Calu3 (cell line): ENCODE data around the gene PCNA. TPM values are rescaled to one million over a fixed set of nuclear protein-coding genes. Genes with fewer than 3 reads are reported as not detected.

Experiments used
- BruUV-seq: library from RNA; stranded (reverse); fragments of 400-500 nt; replicated peaks from 2 replicates; lab custom pipeline; 2021; lab: Mats Ljungman, UMichigan
- CTCF ChIA-PET: fragments of 300-600 bp; sonication (Branson Sonifier 250); formaldehyde crosslinking; loops from one replicate; lab custom pipeline; 2022; ENCODE audit warnings: antibody characterized with exemption; lab: Charles Lee
- DNase-seq: peaks from one replicate; pipeline ENCODE4 v3.0.0; 2022
- H3K27ac Mint-ChIP-seq: one replicate; pipeline ENCODE4 v1.8.0; 2022; ENCODE audit warnings: mixed read lengths; ENCODE audit not compliant: unreplicated experiment
- H3K27me3 Mint-ChIP-seq: one replicate; pipeline ENCODE4 v1.8.0; 2022; ENCODE audit warnings: mixed read lengths; ENCODE audit not compliant: unreplicated experiment
- H3K36me3 Mint-ChIP-seq: one replicate; pipeline ENCODE4 v1.8.0; 2022; ENCODE audit warnings: mild to moderate bottlenecking, moderate library complexity, mixed read lengths; ENCODE audit not compliant: insufficient read depth, unreplicated experiment
- H3K4me1 Mint-ChIP-seq: one replicate; pipeline ENCODE4 v1.8.0; 2022; ENCODE audit warnings: mild to moderate bottlenecking, low read depth, mixed read lengths; ENCODE audit not compliant: unreplicated experiment
- H3K4me3 Mint-ChIP-seq: one replicate; pipeline ENCODE4 v1.8.0; 2022; ENCODE audit warnings: mild to moderate bottlenecking, low read depth, moderate library complexity, mixed read lengths; ENCODE audit not compliant: unreplicated experiment
- H3K9me3 Mint-ChIP-seq: one replicate; pipeline ENCODE4 v1.8.0; 2022; ENCODE audit warnings: low read depth, mixed read lengths; ENCODE audit not compliant: unreplicated experiment
- CTCF ChIP-seq: fragments of 200-600 bp; IDR thresholded peaks from one replicate; pipeline ENCODE4 v1.8.0; 2022; ENCODE audit warnings: antibody characterized with exemption; ENCODE audit not compliant: unreplicated experiment
- intact Hi-C: fragments of 100-400 bp; cut with micrococcal nuclease; formaldehyde crosslinking; loops from one replicate; pipeline ENCODE4 v1.10.0; 2022; ENCODE audit not compliant: unreplicated experiment
- total RNA-seq: library from RNA; stranded (reverse); gene quantifications from 2 replicates; pipeline ENCODE4 v1.2.3, GENCODE V29; 2022

The PCNA gene
- total RNA-seq, 1 experiment from 2014 or later: 116 TPM

- intact Hi-C loops: no loop called here
- Mint-ChIP-seq H3K4me1 (peaks cover 10% of the 10 kb centered on the region), H3K4me3 (no peak overlapping the region), H3K36me3 (peaks cover 6% of the 10 kb centered on the region), H3K9me3 (no peaks in the 10 kb centered on the region), H3K27me3 (no peaks in the 10 kb centered on the region), H3K27ac (peak overlapping the region; percentile 78)
- CTCF ChIA-PET: no interaction called here
- DNase-seq: peak; percentile 3
- no TSS peak for BruUV-seq
- TF ChIP-seq CTCF: no peak
Observed at GRCh38 chr20:5065166-5065878, 54.4 kb downstream of the PCNA start.

Other genes starting within 250 kb of the PCNA start
- gene SLC23A2, start 118.4 kb downstream of the PCNA start, total RNA-seq: 13.2 and 14.8 TPM in 2 replicates
- 60.0 and 67.6 TPM in 2 replicates for gene TMEM230, start 6.9 kb downstream of the PCNA start, total RNA-seq
- gene CDS2, start 7.0 kb upstream of the PCNA start, total RNA-seq: 21.5 and 25.7 TPM in 2 replicates
- not detected in 2 replicates for gene PROKR2, start 197.0 kb upstream of the PCNA start, total RNA-seq